Suprapubic skin (tissue), 3 donors: ENCODE data around the gene TATDN3.

ENCODE experiments used
- EP300 ChIP-seq: sonication (generic); formaldehyde crosslinking; IDR thresholded peaks from one replicate; pipeline ENCODE4 v1.6.1; 2017; ENCODE audit warnings: antibody characterized with exemption
- POLR2A ChIP-seq, 2 donors: fragments of 450-650 bp; IDR thresholded peaks; one replicate each; pipeline ENCODE4 v1.6.1; 2017; ENCODE audit warnings: antibody characterized with exemption in 2 of 2, mild to moderate bottlenecking in 2 of 2, moderate library complexity in 2 of 2
- TF ChIP-seq, protein P1 (sequence below), 2 donors: fragments of 200-600 bp in 1 of 2; fragments of 450-650 bp in 1 of 2; sonication (generic) in 1 of 2; IDR thresholded peaks; one replicate each; pipeline ENCODE4 v1.5.1; 2016 to 2019; ENCODE audit warnings: antibody characterized with exemption in 2 of 2, mild to moderate bottlenecking in 1 of 2, moderate library complexity in 1 of 2

DNA sequence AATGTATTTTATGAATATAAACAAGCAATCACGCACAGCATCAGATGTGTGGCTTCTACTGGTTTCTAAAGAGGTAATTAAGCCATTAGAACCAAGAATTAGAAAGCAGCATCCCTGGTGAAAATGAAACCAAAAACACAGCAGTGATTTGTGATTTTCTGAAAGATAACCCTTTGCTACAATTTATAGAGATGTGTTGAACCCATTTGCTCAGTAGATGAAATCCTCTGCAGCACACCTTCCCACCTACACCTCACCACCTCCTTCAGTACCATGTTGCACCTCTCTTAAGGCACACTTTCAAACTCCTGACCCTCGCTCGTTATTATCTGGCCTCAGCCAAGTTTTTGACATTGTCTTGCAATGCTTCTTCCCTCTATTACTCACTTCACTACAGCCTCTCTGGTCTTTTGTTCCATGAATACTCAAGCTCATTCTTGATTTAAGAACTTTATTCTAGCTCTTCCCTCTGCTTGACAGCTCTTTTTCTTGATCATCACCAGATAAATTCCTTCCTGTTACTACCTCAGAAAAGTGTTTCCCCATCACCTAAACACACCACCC lies 38.7 kb upstream of the TATDN3 start:
- TF ChIP-seq POLR2A (IDR thresholded peaks at IDR 0.05) (no peak), EP300 (no peak)
- TF ChIP-seq, protein P1, sequence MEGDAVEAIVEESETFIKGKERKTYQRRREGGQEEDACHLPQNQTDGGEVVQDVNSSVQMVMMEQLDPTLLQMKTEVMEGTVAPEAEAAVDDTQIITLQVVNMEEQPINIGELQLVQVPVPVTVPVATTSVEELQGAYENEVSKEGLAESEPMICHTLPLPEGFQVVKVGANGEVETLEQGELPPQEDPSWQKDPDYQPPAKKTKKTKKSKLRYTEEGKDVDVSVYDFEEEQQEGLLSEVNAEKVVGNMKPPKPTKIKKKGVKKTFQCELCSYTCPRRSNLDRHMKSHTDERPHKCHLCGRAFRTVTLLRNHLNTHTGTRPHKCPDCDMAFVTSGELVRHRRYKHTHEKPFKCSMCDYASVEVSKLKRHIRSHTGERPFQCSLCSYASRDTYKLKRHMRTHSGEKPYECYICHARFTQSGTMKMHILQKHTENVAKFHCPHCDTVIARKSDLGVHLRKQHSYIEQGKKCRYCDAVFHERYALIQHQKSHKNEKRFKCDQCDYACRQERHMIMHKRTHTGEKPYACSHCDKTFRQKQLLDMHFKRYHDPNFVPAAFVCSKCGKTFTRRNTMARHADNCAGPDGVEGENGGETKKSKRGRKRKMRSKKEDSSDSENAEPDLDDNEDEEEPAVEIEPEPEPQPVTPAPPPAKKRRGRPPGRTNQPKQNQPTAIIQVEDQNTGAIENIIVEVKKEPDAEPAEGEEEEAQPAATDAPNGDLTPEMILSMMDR (IDR thresholded peaks at IDR 0.05), result no peak
